HepG2 (cell line): ENCODE data around the gene KRTAP5-1. TPM values are rescaled to one million over a fixed set of nuclear protein-coding genes. Genes with fewer than 3 reads are reported as not detected.

Source experiments
- ATAC-seq: fragments of 200-7000 bp; cut with Tn5 transposase; 3 replicates; pipeline ENCODE4 v1.9.1; 2020; ENCODE audit warnings: mild to moderate bottlenecking, moderate library complexity
- BruUV-seq: library from RNA; stranded (reverse); fragments of 400-500 nt; replicated peaks from 2 replicates; lab custom pipeline; 2021; lab: Mats Ljungman, UMichigan
- CTCF ChIA-PET: fragments of 300-600 bp; formaldehyde crosslinking; extraction: SDS; loops from one replicate; lab custom pipeline; 2021; ENCODE audit warnings: low total read pairs, inconsistent platforms, low intra/inter-chr PET ratio; lab: Yijun Ruan, JAX
- POLR2A ChIA-PET: fragments of 350-600 bp; sonication (Branson Sonifier 250); formaldehyde crosslinking; loops from one replicate; lab custom pipeline; 2020; ENCODE audit warnings: antibody characterized with exemption, inconsistent platforms; lab: Yijun Ruan, JAX
- DNase-seq: peaks from one replicate; pipeline ENCODE4 v3.0.0-alpha.2; 2015; ENCODE audit warnings: low spot score
- FAIRE-seq: peaks from 3 replicates; lab custom pipeline; 2011; peaks lifted over from hg19 to GRCh38; lab: Jason Lieb, UNC
- H2AFZ ChIP-seq: one replicate; pipeline ENCODE4 v1.6.1; 2011; ENCODE audit warnings: low read length, inconsistent platforms
- H3K27ac ChIP-seq: fragments of 300-600 bp; 3 replicates; pipeline ENCODE4 v1.8.0; 2011; ENCODE audit warnings: mixed run types, mild to moderate bottlenecking, mixed read lengths, low read length, inconsistent platforms; ENCODE audit not compliant: insufficient read depth; ENCODE audit errors: extremely low read length
- H3K27me3 ChIP-seq, 2 experiments: fragments of 200-600 bp in 1 of 2; 2 replicates in 1 of 2; 3 replicates in 1 of 2; pipeline versions ENCODE4 v1.6.0 to v1.8.0; 2011; ENCODE audit warnings: low read length in 2 of 2, mild to moderate bottlenecking in 2 of 2, moderate library complexity in 2 of 2, inconsistent platforms in 1 of 2; ENCODE audit not compliant: insufficient read depth in 2 of 2, control insufficient read depth in 1 of 2
- H3K36me3 ChIP-seq, 2 experiments: fragments of 200-600 bp in 1 of 2; replicated peaks in 1 of 2; 2 replicates in 1 of 2; 3 replicates in 1 of 2; pipeline versions ENCODE4 v1.5.1 to v1.8.0; 2011; ENCODE audit warnings: low read length in 2 of 2, inconsistent platforms in 1 of 2; ENCODE audit not compliant: insufficient read depth in 2 of 2, control insufficient read depth in 1 of 2
- H3K4me1 ChIP-seq: 2 replicates; pipeline ENCODE4 v1.5.1; 2012; ENCODE audit warnings: low read length, inconsistent platforms; ENCODE audit not compliant: insufficient read depth
- H3K4me2 ChIP-seq: 2 replicates; pipeline ENCODE4 v1.6.0; 2011; ENCODE audit warnings: low read depth, low read length, inconsistent platforms
- H3K4me3 ChIP-seq, 3 experiments: fragments of 200-600 bp in 1 of 3; sonication (generic), shearing (Covaris generic) in 1 of 3; replicated peaks in 1 of 3; 2 replicates each; pipeline ENCODE4 v1.5.1; 2011 to 2016; ENCODE audit warnings: low read length in 3 of 3, inconsistent platforms in 2 of 3, low read depth in 2 of 3, mild to moderate bottlenecking in 2 of 3, control low read depth in 1 of 3, mixed read lengths in 1 of 3; ENCODE audit not compliant: insufficient read depth in 1 of 3
- H3K79me2 ChIP-seq: one replicate; pipeline ENCODE4 v1.6.1; 2011; ENCODE audit warnings: low read length, inconsistent platforms; ENCODE audit not compliant: insufficient read depth
- H3K9ac ChIP-seq: 2 replicates; pipeline ENCODE4 v1.6.0; 2011; ENCODE audit warnings: mild to moderate bottlenecking, low read depth, low read length, inconsistent platforms; ENCODE audit not compliant: insufficient read depth
- H3K9me3 ChIP-seq: 2 replicates; pipeline ENCODE4 v1.5.1; 2012; ENCODE audit warnings: mild to moderate bottlenecking, low read length
- H4K20me1 ChIP-seq: 2 replicates; pipeline ENCODE4 v1.6.0; 2011; ENCODE audit warnings: inconsistent platforms, mild to moderate bottlenecking, low read length, moderate library complexity; ENCODE audit not compliant: insufficient read depth
- ARNTL ChIP-seq: sonication (generic); formaldehyde crosslinking; IDR thresholded peaks from 2 replicates; pipeline ENCODE4 v1.4.0; 2020; ENCODE audit warnings: mild to moderate bottlenecking, missing genetic modification reagents
- CEBPG ChIP-seq: IDR thresholded peaks from 2 replicates; pipeline ENCODE4 v1.6.1; 2016
- GLI4 ChIP-seq: sonication (generic); formaldehyde crosslinking; IDR thresholded peaks from 2 replicates; pipeline ENCODE4 v1.5.1; 2020; ENCODE audit warnings: missing genetic modification reagents, mild to moderate bottlenecking, moderate library complexity, borderline replicate concordance
- HIC2 ChIP-seq: sonication (generic); formaldehyde crosslinking; IDR thresholded peaks from 2 replicates; pipeline ENCODE4 v1.9.0; 2022; ENCODE audit warnings: low read depth, missing genetic modification reagents
- MEIS1 ChIP-seq: sonication (generic); formaldehyde crosslinking; IDR thresholded peaks from 2 replicates; pipeline ENCODE4 v1.9.0; 2021; ENCODE audit warnings: mild to moderate bottlenecking, missing genetic modification reagents, moderate library complexity, borderline replicate concordance
- MLLT10 ChIP-seq: sonication (generic); formaldehyde crosslinking; IDR thresholded peaks from 2 replicates; pipeline ENCODE4 v1.4.0; 2020; ENCODE audit warnings: missing genetic modification reagents
- NFAT5 ChIP-seq: sonication (generic); formaldehyde crosslinking; IDR thresholded peaks from 2 replicates; pipeline ENCODE4 v1.4.0; 2020; ENCODE audit warnings: missing genetic modification reagents
- PRPF4 ChIP-seq: fragments of 200-400 bp; formaldehyde crosslinking; IDR thresholded peaks from 2 replicates; pipeline ENCODE4 v1.6.1; 2016; ENCODE audit warnings: low read length, low read depth; ENCODE audit not compliant: poor library complexity, severe bottlenecking
- SIN3B ChIP-seq: fragments of 150-350 bp; IDR thresholded peaks from 2 replicates; pipeline ENCODE4 v1.6.1; 2014; ENCODE audit warnings: low read length
- SMAD9 ChIP-seq: sonication (generic); formaldehyde crosslinking; IDR thresholded peaks from 2 replicates; pipeline ENCODE4 v1.5.1; 2020; ENCODE audit warnings: mild to moderate bottlenecking, missing genetic modification reagents
- TGIF2 ChIP-seq: IDR thresholded peaks from 2 replicates; pipeline ENCODE4 v1.6.1; 2016; ENCODE audit warnings: control low read depth, missing compliant biosample characterization
- ZBTB38 ChIP-seq: sonication (generic); formaldehyde crosslinking; IDR thresholded peaks from 2 replicates; pipeline ENCODE4 v1.5.1; 2020; ENCODE audit warnings: mild to moderate bottlenecking, missing genetic modification reagents
- ZBTB43 ChIP-seq: sonication (generic); formaldehyde crosslinking; conservative IDR thresholded peaks from 2 replicates; pipeline ENCODE4 v1.4.0; 2020; ENCODE audit warnings: missing genetic modification reagents
- ZKSCAN1 ChIP-seq: fragments of 150-350 bp; IDR thresholded peaks from 2 replicates; pipeline ENCODE4 v1.6.1; 2014; ENCODE audit warnings: low read length
- ZNF713 ChIP-seq: sonication (generic); formaldehyde crosslinking; IDR thresholded peaks from 2 replicates; pipeline ENCODE4 v1.4.0; 2020; ENCODE audit warnings: mild to moderate bottlenecking, missing genetic modification reagents
- WGBS: methylation state at CpG from one replicate; pipeline ENCODE4 v1.1.6; 2017; ENCODE audit warnings: low lambda C conversion rate; 5-methylcytosine and 5-hydroxymethylcytosine counted together
- in situ Hi-C: cut with HindIII; loops from 2 replicates; pipeline ENCODE4 v1.10.0; 2017; ENCODE audit warnings: low pct_unique_long_range_greater_than_20kb; ENCODE audit not compliant: extremely low pct_ligation_motif_present
- intact Hi-C: fragments of 100-400 bp; cut with micrococcal nuclease; formaldehyde crosslinking; loops from one replicate; pipeline ENCODE4 v1.10.0; 2022; ENCODE audit not compliant: unreplicated experiment
- polyA plus RNA-seq, 8 experiments: library from polyadenylated mRNA; depleted of rRNA in 3 of 8; stranded (reverse) in 7 of 8; unstranded in 1 of 8; fragments of >200 nt; fragmentation: Illumina TruSeq in 4 of 8; extraction: Trizol in 4 of 8; gene quantifications; 2 replicates each; pipeline versions ENCODE4 v1.2.1 to v1.2.3, GENCODE V29; 2011 to 2016; ENCODE audit warnings: low read depth in 4 of 8, missing spikeins in 1 of 8, mixed read lengths in 1 of 8; ENCODE audit not compliant: insufficient read depth in 1 of 8
- total RNA-seq, 5 experiments: library from RNA; depleted of rRNA; stranded (reverse); fragments of >200 nt; fragmentation: Illumina TruSeq; extraction: Trizol; gene quantifications; 2 replicates each; pipeline ENCODE4 v1.2.3, GENCODE V29; 2016; ENCODE audit warnings: low read depth in 1 of 5

Gene KRTAP5-1
- total and polyA plus RNA-seq, 2 of the 13 experiments (the other 11 are each of a cell fraction or from before 2014, with no cell fraction given): not detected

GRCh38 chr11:1574238-1574932, 10.7 kb downstream of the KRTAP5-1 start (continued):
- TF ChIP-seq ZNF713 (CRISPR knock-in tag) (no peak), SIN3B (no peak), GLI4 (CRISPR knock-in tag) (no peak), ARNTL (CRISPR knock-in tag) (no peak), ZKSCAN1 (no peak), MEIS1 (no peak), TGIF2 (CRISPR knock-in tag) (no peak)
- TF ChIP-seq, all 625 proteins: peak for 28

GRCh38 chr11:1573903-1574237, 11.2 kb downstream of the KRTAP5-1 start:
- FAIRE-seq (no peak), DNase-seq (no peak), ATAC-seq (peak; percentile 68)
- Histone ChIP-seq H2AFZ (no peak overlapping the region), H3K9me3 (peaks cover 8% of the 10 kb centered on the region), H3K27me3 (peaks cover 1 to 17% of the 10 kb centered on the region in 2 experiments; a peak in 3 of 5 replicates), H3K9ac (peak overlapping the region; percentile 84; the same call in 1 of the 2 replicates), H3K36me3 (no peaks in the 10 kb centered on the region), H4K20me1 (peaks cover 18% of the 10 kb centered on the region; the same call in 1 of the 2 replicates), H3K4me1 (peaks cover 37% of the 10 kb centered on the region), H3K79me2 (no peaks in the 10 kb centered on the region), H3K27ac (no peak overlapping the region), H3K4me2 (peak overlapping the region; percentile 93), H3K4me3 (peak overlapping the region; percentile 65 to 76 (median 72))
- ChIA-PET CTCF (interaction anchor here (0.9 to 2.3 kb wide), 2 partner anchors 28 to 33 kb away, joined by 3 to 17 read pairs; no protein-coding TSS in a partner anchor), POLR2A (interaction anchor here (0.7 to 1.6 kb wide), 5 partner anchors 15 to 415 kb away, joined by 3 to 5 read pairs (median 3); no protein-coding TSS in a partner anchor)
- no TSS peak for BruUV-seq
- in situ Hi-C loops (no loop called here), intact Hi-C loops (loop anchor here (2.0 kb wide), 2 partner anchors 19 to 33 kb away; no protein-coding TSS in a partner anchor)
- 0% methylated on average over 3 of the region's 7 CpGs for WGBS
- no peak for TF ChIP-seq ZBTB43 (CRISPR knock-in tag)
- no peak for TF ChIP-seq NFAT5 (CRISPR knock-in tag)
- no peak for TF ChIP-seq ZBTB38 (CRISPR knock-in tag)
- no peak for TF ChIP-seq CEBPG
- peak; percentile 74; the same call in 1 of the 2 replicates for TF ChIP-seq HIC2
- TF ChIP-seq SMAD9 (CRISPR knock-in tag): no peak
- TF ChIP-seq MLLT10 (CRISPR knock-in tag): no peak
- no peak for TF ChIP-seq PRPF4
